ENCODE results near the gene PFKP.

DNA sequence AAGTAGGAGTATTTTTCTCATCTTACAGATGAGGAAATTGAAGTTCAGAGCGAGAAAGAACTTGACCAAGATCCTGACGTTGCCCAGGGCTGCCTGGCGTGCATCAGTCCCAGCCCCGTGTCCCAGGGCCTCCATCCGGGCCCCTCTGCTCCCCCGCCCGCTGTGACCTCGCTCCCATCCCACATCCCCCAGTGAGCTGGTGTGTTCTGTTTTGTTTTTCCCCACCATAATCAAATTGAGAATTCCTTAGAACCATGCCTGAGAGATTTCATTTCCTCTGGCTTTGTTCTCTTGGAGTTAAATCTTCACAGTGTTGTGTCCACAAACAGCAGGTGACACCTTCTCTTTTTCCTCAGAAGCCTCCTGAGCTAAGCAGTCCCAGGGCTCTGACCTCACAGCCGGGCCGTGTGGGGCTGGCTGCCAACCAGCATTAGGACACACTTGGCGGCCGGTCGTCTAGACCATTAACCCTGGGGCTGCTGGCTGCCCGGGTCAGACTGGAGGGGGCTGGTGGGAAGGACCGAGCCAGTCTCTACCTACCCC, 44.3 kb downstream of the PFKP start:
- TF ChIP-seq, protein P1, sequence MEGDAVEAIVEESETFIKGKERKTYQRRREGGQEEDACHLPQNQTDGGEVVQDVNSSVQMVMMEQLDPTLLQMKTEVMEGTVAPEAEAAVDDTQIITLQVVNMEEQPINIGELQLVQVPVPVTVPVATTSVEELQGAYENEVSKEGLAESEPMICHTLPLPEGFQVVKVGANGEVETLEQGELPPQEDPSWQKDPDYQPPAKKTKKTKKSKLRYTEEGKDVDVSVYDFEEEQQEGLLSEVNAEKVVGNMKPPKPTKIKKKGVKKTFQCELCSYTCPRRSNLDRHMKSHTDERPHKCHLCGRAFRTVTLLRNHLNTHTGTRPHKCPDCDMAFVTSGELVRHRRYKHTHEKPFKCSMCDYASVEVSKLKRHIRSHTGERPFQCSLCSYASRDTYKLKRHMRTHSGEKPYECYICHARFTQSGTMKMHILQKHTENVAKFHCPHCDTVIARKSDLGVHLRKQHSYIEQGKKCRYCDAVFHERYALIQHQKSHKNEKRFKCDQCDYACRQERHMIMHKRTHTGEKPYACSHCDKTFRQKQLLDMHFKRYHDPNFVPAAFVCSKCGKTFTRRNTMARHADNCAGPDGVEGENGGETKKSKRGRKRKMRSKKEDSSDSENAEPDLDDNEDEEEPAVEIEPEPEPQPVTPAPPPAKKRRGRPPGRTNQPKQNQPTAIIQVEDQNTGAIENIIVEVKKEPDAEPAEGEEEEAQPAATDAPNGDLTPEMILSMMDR (IDR thresholded peaks at IDR 0.05): no peak
- no peak for TF ChIP-seq POLR2AphosphoS5 (IDR thresholded peaks at IDR 0.05; ENCODE audit: low read depth, low read length)
- TF ChIP-seq SIN3A (IDR thresholded peaks at IDR 0.05; ENCODE audit: borderline replicate concordance, insufficient read depth, low read depth, low read length): no peak
- TF ChIP-seq, protein P2, sequence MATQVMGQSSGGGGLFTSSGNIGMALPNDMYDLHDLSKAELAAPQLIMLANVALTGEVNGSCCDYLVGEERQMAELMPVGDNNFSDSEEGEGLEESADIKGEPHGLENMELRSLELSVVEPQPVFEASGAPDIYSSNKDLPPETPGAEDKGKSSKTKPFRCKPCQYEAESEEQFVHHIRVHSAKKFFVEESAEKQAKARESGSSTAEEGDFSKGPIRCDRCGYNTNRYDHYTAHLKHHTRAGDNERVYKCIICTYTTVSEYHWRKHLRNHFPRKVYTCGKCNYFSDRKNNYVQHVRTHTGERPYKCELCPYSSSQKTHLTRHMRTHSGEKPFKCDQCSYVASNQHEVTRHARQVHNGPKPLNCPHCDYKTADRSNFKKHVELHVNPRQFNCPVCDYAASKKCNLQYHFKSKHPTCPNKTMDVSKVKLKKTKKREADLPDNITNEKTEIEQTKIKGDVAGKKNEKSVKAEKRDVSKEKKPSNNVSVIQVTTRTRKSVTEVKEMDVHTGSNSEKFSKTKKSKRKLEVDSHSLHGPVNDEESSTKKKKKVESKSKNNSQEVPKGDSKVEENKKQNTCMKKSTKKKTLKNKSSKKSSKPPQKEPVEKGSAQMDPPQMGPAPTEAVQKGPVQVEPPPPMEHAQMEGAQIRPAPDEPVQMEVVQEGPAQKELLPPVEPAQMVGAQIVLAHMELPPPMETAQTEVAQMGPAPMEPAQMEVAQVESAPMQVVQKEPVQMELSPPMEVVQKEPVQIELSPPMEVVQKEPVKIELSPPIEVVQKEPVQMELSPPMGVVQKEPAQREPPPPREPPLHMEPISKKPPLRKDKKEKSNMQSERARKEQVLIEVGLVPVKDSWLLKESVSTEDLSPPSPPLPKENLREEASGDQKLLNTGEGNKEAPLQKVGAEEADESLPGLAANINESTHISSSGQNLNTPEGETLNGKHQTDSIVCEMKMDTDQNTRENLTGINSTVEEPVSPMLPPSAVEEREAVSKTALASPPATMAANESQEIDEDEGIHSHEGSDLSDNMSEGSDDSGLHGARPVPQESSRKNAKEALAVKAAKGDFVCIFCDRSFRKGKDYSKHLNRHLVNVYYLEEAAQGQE (IDR thresholded peaks at IDR 0.05; ENCODE audit: insufficient read depth in 1 of 2, low read depth in 2 of 2, low read length in 1 of 2): no peak
- no peak for TF ChIP-seq TCF7L2 (IDR thresholded peaks at IDR 0.05; ENCODE audit: low read depth, low read length)
